Muscle layer of colon (tissue), 2 donors: ENCODE measurements around the gene HADHA.

Experiments
- H3K27ac ChIP-seq: one replicate; pipeline ENCODE4 v1.7.0; 2013; ENCODE audit warnings: low read depth, mild to moderate bottlenecking, low read length, moderate library complexity
- H3K27me3 ChIP-seq, 2 donors: one replicate each; pipeline ENCODE4 v1.7.0; 2013; ENCODE audit warnings: low read length in 2 of 2, mild to moderate bottlenecking in 2 of 2; ENCODE audit not compliant: insufficient read depth in 2 of 2, control insufficient read depth in 1 of 2
- H3K36me3 ChIP-seq: one replicate; pipeline ENCODE4 v1.7.0; 2013; ENCODE audit warnings: mild to moderate bottlenecking, low read length; ENCODE audit not compliant: insufficient read depth
- H3K4me1 ChIP-seq: one replicate; pipeline ENCODE4 v1.7.0; 2013; ENCODE audit warnings: mild to moderate bottlenecking, low read length; ENCODE audit not compliant: insufficient read depth
- H3K4me3 ChIP-seq, 2 donors: one replicate each; pipeline ENCODE4 v1.7.0; 2013; ENCODE audit warnings: low read length in 2 of 2, low read depth in 1 of 2, mild to moderate bottlenecking in 1 of 2, moderate library complexity in 1 of 2
- H3K9ac ChIP-seq: one replicate; pipeline ENCODE4 v1.7.0; 2013; ENCODE audit warnings: low read length
- H3K9me3 ChIP-seq: one replicate; pipeline ENCODE4 v1.7.0; 2013; ENCODE audit warnings: mild to moderate bottlenecking, low read length
- donor health status: abdominal sarcoma.
- donor health status: Adenocarcinoma of cecum.

Gene HADHA

DNA sequence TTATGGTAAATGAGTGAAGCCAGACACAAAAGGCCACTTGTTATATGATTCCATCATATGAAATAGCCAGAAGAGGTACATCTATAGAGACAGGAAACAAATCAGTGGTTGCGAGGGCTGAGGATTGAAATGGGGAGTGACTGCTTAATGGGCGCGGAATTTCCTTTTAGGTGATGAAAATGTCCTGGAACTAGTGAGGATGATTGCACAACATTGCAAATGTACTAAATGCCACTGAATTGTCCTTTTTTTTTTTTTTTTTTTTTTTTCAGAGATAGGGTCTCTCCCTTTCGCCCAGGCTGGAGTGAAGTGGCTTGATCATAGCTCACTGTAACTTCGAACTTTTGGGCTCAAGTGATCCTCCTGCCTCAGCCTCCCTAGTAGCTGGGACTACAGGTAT lies 86.9 kb downstream of the HADHA start:
- Histone ChIP-seq H3K36me3 (no peaks in the 10 kb centered on the region), H3K27ac (no peak overlapping the region), H3K27me3 (no peaks in the 10 kb centered on the region), H3K9me3 (no peaks in the 10 kb centered on the region), H3K4me1 (no peaks in the 10 kb centered on the region), H3K4me3 (no peak overlapping the region), H3K9ac (no peak overlapping the region)

DNA sequence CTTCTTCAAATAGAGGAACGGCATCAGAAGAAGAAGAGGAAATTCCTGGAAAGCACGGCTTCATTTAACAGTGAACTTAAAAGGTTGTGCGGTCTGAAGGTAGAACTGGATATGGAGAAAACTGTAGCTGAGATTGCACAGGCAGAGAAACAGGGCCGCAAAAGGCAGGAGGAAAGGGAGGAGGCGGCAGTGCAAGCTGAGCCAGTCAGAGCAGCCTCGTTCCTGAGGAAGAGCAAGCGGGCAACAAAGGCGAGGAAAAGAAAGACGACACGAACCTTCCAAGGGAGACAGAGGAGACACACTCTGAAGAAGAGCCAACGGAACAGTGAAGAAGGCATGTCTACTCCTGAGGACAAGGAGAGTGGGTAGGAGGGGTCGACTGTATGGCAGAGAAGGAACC lies 94.2 kb downstream of the HADHA start:
- Histone ChIP-seq H3K27ac (no peak overlapping the region), H3K27me3 (peaks cover 0 to 4% of the 10 kb centered on the region in 2 donors), H3K36me3 (no peaks in the 10 kb centered on the region), H3K4me1 (no peaks in the 10 kb centered on the region), H3K9ac (no peak overlapping the region), H3K4me3 (no peak overlapping the region), H3K9me3 (no peaks in the 10 kb centered on the region)

DNA sequence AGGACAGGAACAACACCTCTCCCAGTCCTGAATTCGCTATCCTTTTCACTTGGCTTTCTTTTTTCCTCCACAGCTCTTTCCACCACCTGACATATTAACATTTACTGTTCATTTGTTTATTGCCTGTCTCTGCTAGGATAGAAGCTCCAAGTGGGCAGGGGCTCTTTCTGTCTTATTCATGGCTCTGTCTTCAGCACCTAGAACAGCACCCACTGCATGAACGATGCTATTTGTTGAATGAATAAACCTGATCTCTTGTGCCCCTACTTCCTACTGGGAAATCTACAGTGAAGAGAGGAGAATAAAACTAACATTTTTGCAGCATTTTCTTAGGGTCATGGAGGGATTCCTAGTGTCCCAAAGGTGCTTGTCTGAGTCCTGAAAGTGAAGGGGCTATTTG lies 95.9 kb downstream of the HADHA start:
- Histone ChIP-seq H3K27me3 (peaks cover 0 to 4% of the 10 kb centered on the region in 2 donors), H3K4me1 (no peaks in the 10 kb centered on the region), H3K9ac (no peak overlapping the region), H3K4me3 (no peak overlapping the region), H3K9me3 (no peaks in the 10 kb centered on the region), H3K36me3 (no peaks in the 10 kb centered on the region), H3K27ac (no peak overlapping the region)

DNA sequence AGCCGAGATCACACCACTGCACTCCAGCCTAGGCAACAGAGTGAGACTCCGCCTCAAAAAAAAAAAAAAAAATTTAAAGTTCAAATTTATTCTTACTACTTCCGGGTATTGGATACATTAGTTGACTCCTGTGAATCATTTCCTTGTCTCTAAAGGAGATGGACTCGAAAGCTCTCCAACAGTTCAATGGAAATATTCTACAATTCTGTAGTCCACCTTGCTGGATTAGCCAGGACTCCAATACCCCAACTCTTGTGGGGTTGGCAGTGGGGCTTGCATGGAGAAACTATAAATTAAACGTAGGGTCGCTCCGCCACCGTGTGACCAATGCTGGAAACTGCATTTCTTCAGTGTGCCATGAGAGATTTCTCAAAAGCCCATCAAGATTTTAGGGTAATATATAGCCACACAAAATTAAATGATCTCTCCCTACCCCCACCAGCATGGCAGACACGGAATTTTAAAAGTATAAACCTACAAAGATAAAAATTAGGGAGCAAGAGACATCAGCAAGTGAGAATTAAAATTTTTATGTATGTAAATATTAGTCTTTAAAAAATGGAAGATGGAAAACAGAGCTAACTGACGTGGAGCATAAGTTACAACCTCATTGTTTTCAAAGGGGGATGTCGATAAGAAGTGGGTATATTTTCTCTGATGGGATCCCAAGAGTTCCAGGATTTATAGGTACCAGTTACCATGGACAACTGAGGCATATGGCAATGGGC lies 99.3 kb downstream of the HADHA start:
- no peaks in the 10 kb centered on the region for H3K36me3 ChIP-seq
- H3K9me3 ChIP-seq: no peaks in the 10 kb centered on the region
- H3K4me1 ChIP-seq: no peaks in the 10 kb centered on the region
- no peak overlapping the region for H3K27ac ChIP-seq
- H3K9ac ChIP-seq: no peak overlapping the region
- H3K27me3 ChIP-seq: peaks cover 0 to 4% of the 10 kb centered on the region in 2 donors
- no peak overlapping the region for H3K4me3 ChIP-seq

DNA sequence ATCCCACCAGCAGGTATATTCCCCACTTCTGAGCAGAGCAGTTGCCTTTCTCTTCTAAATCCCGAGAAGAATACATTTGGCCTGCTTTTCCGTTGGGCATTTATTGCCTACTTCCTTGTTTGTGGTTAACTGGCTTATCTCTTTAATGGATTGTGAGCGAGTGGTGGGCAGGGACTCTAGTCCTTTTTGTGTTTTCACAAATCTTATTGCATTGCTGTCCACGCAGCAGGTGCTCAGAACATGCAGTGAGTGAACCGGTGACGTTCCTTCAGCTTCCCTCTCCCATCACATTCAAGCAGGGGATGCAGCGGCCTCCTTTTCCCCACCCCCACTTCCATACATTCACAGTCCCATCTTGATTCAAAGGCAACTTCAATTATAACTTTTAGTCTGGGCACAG lies 100.4 kb downstream of the HADHA start:
- Histone ChIP-seq H3K9me3 (no peaks in the 10 kb centered on the region), H3K27ac (no peak overlapping the region), H3K4me3 (no peak overlapping the region), H3K4me1 (no peaks in the 10 kb centered on the region), H3K9ac (no peak overlapping the region), H3K36me3 (no peaks in the 10 kb centered on the region), H3K27me3 (peaks cover 0 to 4% of the 10 kb centered on the region in 2 donors)

DNA sequence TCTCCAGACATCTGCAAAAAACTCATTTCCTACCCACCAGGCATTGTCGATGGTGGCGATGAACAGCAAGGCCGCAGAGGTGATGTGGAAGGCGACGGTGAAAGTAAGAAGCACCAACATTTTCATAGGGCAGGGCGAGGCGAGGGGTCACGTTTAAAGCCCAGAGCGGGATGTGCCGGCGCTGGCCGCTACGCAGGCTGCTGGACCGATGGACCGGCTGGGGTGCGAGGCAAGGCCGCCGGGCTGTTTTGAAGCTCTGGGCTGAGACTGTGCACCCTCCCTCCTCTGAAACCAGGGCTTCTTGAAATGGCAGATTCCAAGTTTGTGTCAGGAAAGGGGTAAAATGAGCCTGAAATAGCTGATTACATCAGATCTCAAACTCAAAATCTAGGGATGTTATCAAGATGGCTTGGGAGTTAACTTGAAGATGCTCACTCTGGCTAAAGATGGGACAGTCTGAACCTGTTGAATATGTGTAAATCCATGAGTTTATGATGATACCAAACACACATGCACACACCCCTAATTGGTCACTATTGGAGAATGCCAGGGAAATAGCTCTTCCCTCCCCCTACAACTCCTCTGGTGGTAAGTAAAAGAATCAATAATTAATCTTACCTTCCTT lies 103.2 kb downstream of the HADHA start:
- Histone ChIP-seq H3K4me1 (no peaks in the 10 kb centered on the region), H3K27ac (no peak overlapping the region), H3K9ac (no peak overlapping the region), H3K9me3 (no peaks in the 10 kb centered on the region), H3K4me3 (no peak overlapping the region), H3K36me3 (no peaks in the 10 kb centered on the region), H3K27me3 (no peaks in the 10 kb centered on the region)
